Measurements from ENCODE around the gene FCRL1. TPM values are rescaled to one million over a fixed set of nuclear protein-coding genes. Genes with fewer than 3 reads are reported as not detected.
A peak's percentile ranks its signal among the peaks of the same experiment; 100 is the strongest.

FCRL1 gene
- total RNA-seq, 1 donor from 2014 or later: not detected

- H3K27me3 ChIP-seq (ENCODE audit: control insufficient read depth, insufficient read depth, low read length): no peaks in the 10 kb centered on the region
- H3K36me3 ChIP-seq (ENCODE audit: control insufficient read depth, insufficient read depth, low read length): no peaks in the 10 kb centered on the region
- H3K4me3 ChIP-seq (ENCODE audit: low read depth, low read length): no peak overlapping the region
- no peak for TF ChIP-seq CTCF (IDR thresholded peaks at IDR 0.05; ENCODE audit: insufficient read depth, low read length, severe bottlenecking)
- no peak for FAIRE-seq
- peak; percentile 87 for DNase-seq (ENCODE audit: low read depth)
These were observed 21.7 kb downstream of the FCRL1 start for GRCh38 chr1:157798211-157798610.

GRCh38 chr1:157785248-157785647 is 34.7 kb downstream of the FCRL1 start:
- Histone ChIP-seq H3K36me3 (ENCODE audit: control insufficient read depth, insufficient read depth, low read length) (no peaks in the 10 kb centered on the region), H3K27me3 (ENCODE audit: control insufficient read depth, insufficient read depth, low read length) (no peaks in the 10 kb centered on the region), H3K4me3 (ENCODE audit: low read depth, low read length) (no peak overlapping the region)
- no peak for TF ChIP-seq CTCF (IDR thresholded peaks at IDR 0.05; ENCODE audit: insufficient read depth, low read length, severe bottlenecking)
- DNase-seq (ENCODE audit: low read depth) (no peak), FAIRE-seq (peak; percentile 58)

GRCh38 chr1:157784801-157785200 is 35.1 kb downstream of the FCRL1 start:
- TF ChIP-seq CTCF (IDR thresholded peaks at IDR 0.05; ENCODE audit: insufficient read depth, low read length, severe bottlenecking): no peak
- no peak overlapping the region for H3K4me3 ChIP-seq (ENCODE audit: low read depth, low read length)
- FAIRE-seq: no peak
- no peak for DNase-seq (ENCODE audit: low read depth)
- no peaks in the 10 kb centered on the region for H3K36me3 ChIP-seq (ENCODE audit: control insufficient read depth, insufficient read depth, low read length)
- no peaks in the 10 kb centered on the region for H3K27me3 ChIP-seq (ENCODE audit: control insufficient read depth, insufficient read depth, low read length)

- H3K36me3 ChIP-seq (ENCODE audit: control insufficient read depth, insufficient read depth, low read length): no peaks in the 10 kb centered on the region
- H3K27me3 ChIP-seq (ENCODE audit: control insufficient read depth, insufficient read depth, low read length): no peaks in the 10 kb centered on the region
- TF ChIP-seq CTCF (IDR thresholded peaks at IDR 0.05; ENCODE audit: insufficient read depth, low read length, severe bottlenecking): no peak
- H3K4me3 ChIP-seq (ENCODE audit: low read depth, low read length): no peak overlapping the region
- FAIRE-seq (no peak), DNase-seq (ENCODE audit: low read depth) (no peak)
These were observed 37.0 kb downstream of the FCRL1 start for GRCh38 chr1:157782931-157783330.

- no peak for DNase-seq (ENCODE audit: low read depth)
- no peak overlapping the region for H3K4me3 ChIP-seq (ENCODE audit: low read depth, low read length)
- H3K27me3 ChIP-seq (ENCODE audit: control insufficient read depth, insufficient read depth, low read length): no peaks in the 10 kb centered on the region
- FAIRE-seq: no peak
- TF ChIP-seq CTCF (IDR thresholded peaks at IDR 0.05; ENCODE audit: insufficient read depth, low read length, severe bottlenecking): no peak
- no peaks in the 10 kb centered on the region for H3K36me3 ChIP-seq (ENCODE audit: control insufficient read depth, insufficient read depth, low read length)
These were observed 38.9 kb downstream of the FCRL1 start for GRCh38 chr1:157781048-157781447.

GRCh38 chr1:157776971-157777391 is 42.9 kb downstream of the FCRL1 start, which contains the start of gene FCRL2:
Gene FCRL2 (minus strand): TSS chr1:157777132. CDS start chr1:157777073, 59 bp downstream.
- TF ChIP-seq CTCF (IDR thresholded peaks at IDR 0.05; ENCODE audit: insufficient read depth, low read length, severe bottlenecking): no peak
- DNase-seq (ENCODE audit: low read depth) (no peak), FAIRE-seq (no peak)
- no peak within 1 kb of the TSS for H3K4me3 ChIP-seq (ENCODE audit: low read depth, low read length)
- H3K27me3 ChIP-seq (ENCODE audit: control insufficient read depth, insufficient read depth, low read length): no peaks in the 10 kb centered on the region
- H3K36me3 ChIP-seq (ENCODE audit: control insufficient read depth, insufficient read depth, low read length): no peaks in the 10 kb centered on the region

All from bronchial epithelial cell (primary cell).